ENCODE results near the gene KHDC3L. TPM values are rescaled to one million over a fixed set of nuclear protein-coding genes. Genes with fewer than 3 reads are reported as not detected.
"Not testable (repeated sequence)": the region's sequence is repeated elsewhere in the genome, so short reads cannot be mapped to it uniquely, and the experiment has no call there.

KHDC3L gene
- total RNA-seq, 2 donors from 2014 or later: not detected

GRCh38 chr6:73391675-73392074 lies 29.2 kb downstream of the KHDC3L start:
- DNase-seq: no peak
- no peaks in the 10 kb centered on the region for H3K27me3 ChIP-seq
- no peaks in the 10 kb centered on the region for H3K4me1 ChIP-seq
- H3K4me3 ChIP-seq: no peak overlapping the region
- H3K9me3 ChIP-seq: no peaks in the 10 kb centered on the region
- ATAC-seq: no peak
- H3K27ac ChIP-seq: no peak overlapping the region
- TF ChIP-seq, protein P1, sequence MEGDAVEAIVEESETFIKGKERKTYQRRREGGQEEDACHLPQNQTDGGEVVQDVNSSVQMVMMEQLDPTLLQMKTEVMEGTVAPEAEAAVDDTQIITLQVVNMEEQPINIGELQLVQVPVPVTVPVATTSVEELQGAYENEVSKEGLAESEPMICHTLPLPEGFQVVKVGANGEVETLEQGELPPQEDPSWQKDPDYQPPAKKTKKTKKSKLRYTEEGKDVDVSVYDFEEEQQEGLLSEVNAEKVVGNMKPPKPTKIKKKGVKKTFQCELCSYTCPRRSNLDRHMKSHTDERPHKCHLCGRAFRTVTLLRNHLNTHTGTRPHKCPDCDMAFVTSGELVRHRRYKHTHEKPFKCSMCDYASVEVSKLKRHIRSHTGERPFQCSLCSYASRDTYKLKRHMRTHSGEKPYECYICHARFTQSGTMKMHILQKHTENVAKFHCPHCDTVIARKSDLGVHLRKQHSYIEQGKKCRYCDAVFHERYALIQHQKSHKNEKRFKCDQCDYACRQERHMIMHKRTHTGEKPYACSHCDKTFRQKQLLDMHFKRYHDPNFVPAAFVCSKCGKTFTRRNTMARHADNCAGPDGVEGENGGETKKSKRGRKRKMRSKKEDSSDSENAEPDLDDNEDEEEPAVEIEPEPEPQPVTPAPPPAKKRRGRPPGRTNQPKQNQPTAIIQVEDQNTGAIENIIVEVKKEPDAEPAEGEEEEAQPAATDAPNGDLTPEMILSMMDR (IDR thresholded peaks at IDR 0.05): no peak
- TF ChIP-seq POLR2A (IDR thresholded peaks at IDR 0.05): no peak
- 73 to 82% methylated on average over 2 of the region's 2 CpGs for WGBS, 2 donors
- no peaks in the 10 kb centered on the region for H3K36me3 ChIP-seq (replicated peaks in 1 of 2; ENCODE audit: insufficient read depth in 1 of 2, low read depth in 2 of 2)
- intact Hi-C loops (cut with DNase I): no loop called here

- H3K4me1 ChIP-seq; ATAC-seq; intact Hi-C loops (cut with DNase I); H3K9me3 ChIP-seq; H3K27me3 ChIP-seq; H3K4me3 ChIP-seq; H3K36me3 ChIP-seq (replicated peaks in 1 of 2; ENCODE audit: insufficient read depth in 1 of 2, low read depth in 2 of 2); H3K27ac ChIP-seq: not testable (repeated sequence)
- peak in 1 of 4 donors; percentile 12 for DNase-seq
- 54 to 58% methylated on average over 4 of the region's 4 CpGs for WGBS, 2 donors
These were observed 29.7 kb downstream of the KHDC3L start for GRCh38 chr6:73392188-73392587.

GRCh38 chr6:73393278-73393677 lies 30.8 kb downstream of the KHDC3L start:
- Histone ChIP-seq H3K27ac (no peak overlapping the region), H3K36me3 (replicated peaks in 1 of 2; ENCODE audit: insufficient read depth in 1 of 2, low read depth in 2 of 2) (no peaks in the 10 kb centered on the region), H3K27me3 (no peaks in the 10 kb centered on the region), H3K4me3 (no peak overlapping the region), H3K9me3 (no peaks in the 10 kb centered on the region), H3K4me1 (no peaks in the 10 kb centered on the region)
- ATAC-seq: no peak
- DNase-seq: no peak
- intact Hi-C loops (cut with DNase I): no loop called here
- TF ChIP-seq, protein P1 (IDR thresholded peaks at IDR 0.05): no peak
- TF ChIP-seq POLR2A (IDR thresholded peaks at IDR 0.05): no peak
- whole genome bisulfite sequencing, 2 donors: 80 to 86% methylated on average over 3 of the region's 3 CpGs

- DNase-seq (peak; percentile 76 to 88 (median 84)), ATAC-seq (peak; percentile 90)
- TF ChIP-seq, protein P1 (IDR thresholded peaks at IDR 0.05): no peak
- peak in 2 of 3 donors; percentile 54 to 57 for TF ChIP-seq POLR2A (IDR thresholded peaks at IDR 0.05)
- Histone ChIP-seq H3K4me3 (no peak within 1 kb of the TSS), H3K9me3 (no peaks in the 10 kb centered on the region), H3K27ac (peak within 1 kb of the TSS in 3 of 4 donors; percentile 56 to 87 (median 80)), H3K27me3 (no peaks in the 10 kb centered on the region), H3K4me1 (no peaks in the 10 kb centered on the region), H3K36me3 (replicated peaks in 1 of 2; ENCODE audit: insufficient read depth in 1 of 2, low read depth in 2 of 2) (no peaks in the 10 kb centered on the region)
- WGBS, 2 donors: 75 to 79% methylated on average over 40 to 54 of the region's 54 CpGs
- intact Hi-C loops (cut with DNase I): no loop called here
These were observed 32.3 kb downstream of the KHDC3L start, which contains the start of gene DDX43 for GRCh38 chr6:73394577-73395354. Gene DDX43, plus strand, starts transcription at chr6:73394828. Its CDS starts 78 bp downstream, at chr6:73394906.

- H3K9me3 ChIP-seq: no peaks in the 10 kb centered on the region
- H3K4me1 ChIP-seq: no peaks in the 10 kb centered on the region
- 93 to 95% methylated on average over 10 of the region's 10 CpGs for WGBS, 2 donors
- DNase-seq (no peak), ATAC-seq (no peak)
- no peak overlapping the region for H3K27ac ChIP-seq
- no peaks in the 10 kb centered on the region for H3K36me3 ChIP-seq (replicated peaks in 1 of 2; ENCODE audit: insufficient read depth in 1 of 2, low read depth in 2 of 2)
- intact Hi-C loops (cut with DNase I): no loop called here
- TF ChIP-seq, protein P1 (IDR thresholded peaks at IDR 0.05): no peak
- no peak for TF ChIP-seq POLR2A (IDR thresholded peaks at IDR 0.05)
- H3K27me3 ChIP-seq: no peaks in the 10 kb centered on the region
- no peak overlapping the region for H3K4me3 ChIP-seq
These were observed 33.4 kb downstream of the KHDC3L start for GRCh38 chr6:73395875-73396274.

Measured in body of pancreas (tissue), 4 donors.